Left ventricle myocardium superior (tissue), 1 donor: ENCODE results near the gene GPR31. TPM values are rescaled to one million over a fixed set of nuclear protein-coding genes. Genes with fewer than 3 reads are reported as not detected.

Experiments
- ATAC-seq: fragments of 200-7000 bp; cut with Tn5 transposase; one replicate; pipeline ENCODE4 v1.9.1; 2020; ENCODE audit warnings: mild to moderate bottlenecking, moderate library complexity
- DNase-seq: peaks from one replicate; pipeline ENCODE4 v3.0.0-alpha.2; 2020
- intact Hi-C: fragments of 100-400 bp; cut with micrococcal nuclease; formaldehyde crosslinking; loops from one replicate; pipeline ENCODE4 v1.11.0; 2022
- total RNA-seq: library from RNA; stranded (reverse); fragmentation: NEBNext Ultra II Directional; extraction: Animal tissue kit (Norgen Biotek cat#: 25700); gene quantifications from one replicate; pipeline ENCODE4 v1.2.1, GENCODE V29; 2021
- donor health status: DM: no; HTN: yes; CAD: no; lungs with severe emphysema.

Gene GPR31
- total RNA-seq, 1 donor from 2014 or later, result not detected

DNA sequence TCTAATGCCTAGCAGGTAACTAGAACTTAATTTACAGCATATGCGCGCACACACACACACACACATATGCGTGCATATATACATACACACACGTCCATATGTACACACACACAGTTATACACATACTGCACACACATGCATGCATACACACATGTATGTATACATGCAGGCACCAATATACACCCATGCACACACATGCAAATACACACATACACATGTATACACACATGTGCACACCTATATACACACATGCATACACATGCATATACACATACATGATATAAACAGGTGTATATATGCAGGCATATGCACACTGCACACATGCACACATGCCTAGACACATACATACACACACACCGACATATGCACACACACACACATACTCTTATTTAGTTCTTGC lies 33.0 kb downstream of the GPR31 start:
- ATAC-seq (no peak), DNase-seq (no peak)
- intact Hi-C loops, result no loop called here

- intact Hi-C loops, result no loop called here
- DNase-seq, result no peak
- no peak for ATAC-seq
These were observed 34.7 kb downstream of the GPR31 start, which contains the start of gene CCR6 for GRCh38 chr6:167122827-167123657. CCR6 (plus strand) TSS chr6:167123096; CDS start chr6:167136135, 13,039 bp downstream.

DNA sequence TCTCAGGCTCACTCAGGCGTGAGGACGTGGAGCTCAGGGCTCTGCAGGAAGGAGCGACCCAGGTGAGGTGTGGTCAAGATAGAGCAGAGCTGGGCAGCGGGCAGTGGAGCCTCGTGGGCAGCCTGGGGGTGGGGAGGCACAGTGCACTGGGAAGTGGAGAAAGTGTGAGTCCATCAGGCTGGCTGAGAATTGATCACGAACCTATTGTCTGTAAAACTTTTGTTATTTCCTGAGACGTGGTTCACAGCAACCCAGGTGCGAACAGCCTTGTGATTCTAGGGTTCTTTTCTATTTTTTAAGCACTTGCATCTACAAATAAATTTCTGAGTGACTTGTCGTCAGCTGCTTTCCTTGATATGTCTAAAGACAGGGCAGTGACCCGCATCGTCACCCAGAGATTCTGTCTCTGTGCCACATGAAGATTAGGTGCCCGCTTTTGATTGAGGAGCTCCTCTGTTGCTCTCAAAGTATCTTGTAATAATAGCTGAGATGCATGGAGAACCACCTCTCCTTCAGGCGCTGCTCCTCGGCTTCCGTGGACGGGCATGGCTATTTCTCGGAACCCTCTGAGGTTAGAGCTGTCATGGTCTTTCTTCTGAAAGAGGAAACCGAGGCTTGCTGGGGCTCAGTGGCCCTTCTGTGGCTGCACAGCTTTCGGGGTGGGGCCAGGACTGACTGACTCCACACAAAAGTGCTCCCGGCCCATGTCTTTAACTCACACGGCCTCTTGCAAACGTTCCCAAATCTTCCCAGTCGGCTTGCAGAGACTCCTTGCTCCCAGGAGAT lies 35.5 kb downstream of the GPR31 start:
- intact Hi-C loops, result no loop called here
- DNase-seq, result no peak
- no peak for ATAC-seq

DNA sequence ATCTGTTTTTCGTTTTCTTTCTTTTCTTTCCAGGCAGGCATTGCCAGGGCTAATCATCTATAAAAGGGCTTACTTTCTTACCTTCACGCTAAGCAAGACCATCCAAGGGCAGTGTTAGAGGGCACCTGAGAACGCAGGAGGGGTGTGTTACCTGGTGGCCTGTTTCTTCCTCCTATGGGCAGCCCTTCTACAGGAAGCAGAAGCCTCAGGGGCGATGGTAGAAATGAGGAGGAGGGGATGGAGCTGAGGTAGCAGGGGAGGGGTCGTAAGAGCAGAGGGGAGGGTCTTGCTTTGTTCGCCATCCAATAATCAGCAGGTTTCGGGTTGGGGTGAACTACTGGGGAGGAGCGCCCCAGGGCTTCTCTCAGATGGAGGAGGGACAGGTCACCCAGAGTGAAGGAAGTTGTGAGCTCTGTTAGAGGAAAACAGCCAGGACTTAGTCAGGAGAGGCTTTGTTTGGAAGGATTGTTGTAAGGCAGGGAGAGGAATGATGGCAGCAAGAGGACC lies 36.4 kb downstream of the GPR31 start:
- DNase-seq (no peak), ATAC-seq (no peak)
- intact Hi-C loops, result no loop called here

- no peak for DNase-seq
- intact Hi-C loops, result no loop called here
- no peak for ATAC-seq
These were observed 37.2 kb downstream of the GPR31 start for GRCh38 chr6:167120583-167120903.

DNA sequence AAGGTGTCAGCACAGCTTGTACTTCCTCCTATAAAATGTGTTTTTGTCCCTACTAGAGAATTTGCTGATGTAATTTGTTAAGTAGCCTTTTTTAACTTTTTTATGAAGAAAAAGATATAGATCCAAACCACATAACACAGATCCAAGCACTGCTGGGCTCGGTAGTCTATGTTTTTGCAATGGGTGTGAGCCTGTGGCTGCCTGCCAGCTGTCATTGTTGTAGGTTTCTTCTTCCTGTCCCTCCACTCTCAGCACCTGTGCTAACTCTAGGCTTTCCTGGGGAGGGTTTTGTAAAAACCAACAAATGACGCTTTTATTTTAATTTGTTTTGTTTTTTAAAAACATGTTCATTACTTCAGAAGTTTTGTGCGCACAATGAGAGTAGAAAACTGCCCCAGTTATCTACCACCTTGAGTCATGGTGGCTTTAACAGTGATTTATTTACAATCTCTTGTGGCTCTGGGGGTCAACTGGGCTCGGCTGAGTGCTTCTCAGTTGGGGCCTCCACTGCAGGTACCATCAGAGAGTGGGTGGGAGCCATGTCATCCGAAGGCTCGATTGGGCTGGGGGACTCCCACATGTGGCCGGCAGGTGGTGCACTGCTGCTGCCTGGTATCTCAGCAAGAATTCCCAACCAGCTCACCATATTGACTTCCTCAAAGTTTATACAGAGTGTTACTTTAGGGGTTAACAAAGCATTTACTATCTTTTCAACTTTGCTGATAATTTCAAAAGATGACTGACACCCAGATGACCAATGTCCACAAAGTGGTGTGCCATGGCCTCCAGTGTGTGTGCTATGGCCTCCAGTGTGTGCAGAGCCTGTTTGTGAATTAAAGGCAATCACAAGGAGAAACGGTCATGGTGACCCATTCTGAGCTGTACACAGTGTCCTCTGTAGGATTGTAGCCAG lies 37.9 kb downstream of the GPR31 start:
- ATAC-seq (no peak), DNase-seq (no peak)
- intact Hi-C loops, result no loop called here

DNA sequence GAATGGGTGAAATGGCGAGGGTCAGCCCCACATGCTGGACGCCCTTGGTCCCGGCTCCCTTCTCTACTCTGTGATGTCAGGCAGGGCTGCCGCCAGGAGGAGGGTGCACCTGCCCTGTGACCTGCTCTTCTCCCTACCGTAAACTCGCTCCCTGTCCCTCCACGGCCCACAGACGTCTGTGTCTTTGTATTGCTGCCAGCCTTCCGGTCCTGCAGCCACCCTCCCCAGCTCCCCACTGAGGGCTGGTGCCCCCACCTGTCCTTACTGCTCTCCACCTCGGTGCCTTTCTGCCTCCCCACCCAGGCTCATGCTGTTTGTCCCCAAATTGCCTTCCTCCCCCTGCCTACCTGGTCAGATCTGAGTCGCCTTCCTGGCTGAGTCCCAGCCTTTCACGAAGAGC lies 38.9 kb downstream of the GPR31 start:
- intact Hi-C loops, result no loop called here
- DNase-seq (no peak), ATAC-seq (no peak)

- no peak for DNase-seq
- ATAC-seq, result no peak
- intact Hi-C loops, result no loop called here
These were observed 39.8 kb downstream of the GPR31 start for GRCh38 chr6:167118006-167118405.

- DNase-seq (no peak), ATAC-seq (no peak)
- intact Hi-C loops, result no loop called here
These were observed 40.9 kb downstream of the GPR31 start for GRCh38 chr6:167116838-167117228.

DNA sequence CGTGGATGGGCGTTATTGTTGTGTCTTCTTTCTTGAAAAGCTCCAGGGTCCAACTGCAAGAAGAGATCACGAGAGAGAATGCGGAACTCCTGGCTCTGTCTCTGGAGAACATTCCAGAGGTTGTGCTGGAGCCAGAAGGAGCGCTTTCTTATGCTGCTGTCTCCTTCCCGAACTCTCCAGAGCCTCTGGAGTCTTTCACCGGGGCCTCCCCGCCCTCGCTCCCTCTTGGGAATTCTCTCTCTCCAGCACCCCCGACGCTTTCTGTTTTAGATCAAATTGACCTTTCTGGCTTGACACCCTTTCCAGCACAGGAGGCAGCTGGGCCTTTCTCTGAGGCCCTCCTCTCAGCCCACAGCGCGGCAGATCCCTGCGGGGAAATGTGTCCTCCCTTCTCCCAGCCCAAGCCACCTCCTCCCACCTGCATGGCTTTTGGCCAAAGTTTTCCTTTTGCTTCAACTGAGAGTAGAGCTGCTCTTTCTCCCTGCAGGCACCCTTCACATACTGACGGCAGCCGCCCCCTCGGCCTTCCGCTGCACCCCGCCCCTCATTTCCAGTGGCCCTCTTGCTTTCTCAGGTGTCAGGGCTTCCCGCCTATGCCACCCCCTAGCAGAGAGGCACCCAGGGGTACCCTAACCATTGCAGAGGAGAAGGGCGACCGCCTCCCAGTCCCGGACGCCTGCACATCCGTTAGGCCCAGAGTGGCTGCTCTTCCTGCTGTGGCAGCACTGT lies 41.5 kb downstream of the GPR31 start:
- DNase-seq (no peak), ATAC-seq (no peak)
- intact Hi-C loops, result no loop called here

DNA sequence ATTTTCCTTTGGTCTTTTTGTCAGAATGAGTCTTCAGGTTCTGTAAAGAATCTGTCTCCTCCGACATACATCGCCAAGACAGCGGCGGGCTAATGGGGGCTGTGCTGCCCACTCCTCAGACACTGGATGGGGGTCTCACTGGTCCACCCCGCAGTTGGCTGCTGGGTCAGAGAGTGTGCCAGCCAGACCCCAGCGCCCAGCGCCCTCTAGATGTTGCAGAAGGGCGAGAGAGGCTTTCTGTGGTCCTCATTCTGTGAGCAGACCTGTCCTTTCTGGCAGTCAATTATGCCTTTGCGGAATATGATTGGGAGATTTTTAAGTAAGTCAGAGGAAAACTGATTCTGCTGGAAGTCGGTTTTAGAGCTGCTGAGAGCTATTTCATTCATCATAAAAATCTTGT lies 42.7 kb downstream of the GPR31 start:
- DNase-seq (no peak), ATAC-seq (no peak)
- intact Hi-C loops, result no loop called here

- intact Hi-C loops, result no loop called here
- no peak for DNase-seq
- no peak for ATAC-seq
These were observed 43.6 kb downstream of the GPR31 start for GRCh38 chr6:167113935-167114910.

GRCh38 chr6:167113047-167113754 lies 44.6 kb downstream of the GPR31 start:
- intact Hi-C loops, result no loop called here
- ATAC-seq (no peak), DNase-seq (no peak)

DNA sequence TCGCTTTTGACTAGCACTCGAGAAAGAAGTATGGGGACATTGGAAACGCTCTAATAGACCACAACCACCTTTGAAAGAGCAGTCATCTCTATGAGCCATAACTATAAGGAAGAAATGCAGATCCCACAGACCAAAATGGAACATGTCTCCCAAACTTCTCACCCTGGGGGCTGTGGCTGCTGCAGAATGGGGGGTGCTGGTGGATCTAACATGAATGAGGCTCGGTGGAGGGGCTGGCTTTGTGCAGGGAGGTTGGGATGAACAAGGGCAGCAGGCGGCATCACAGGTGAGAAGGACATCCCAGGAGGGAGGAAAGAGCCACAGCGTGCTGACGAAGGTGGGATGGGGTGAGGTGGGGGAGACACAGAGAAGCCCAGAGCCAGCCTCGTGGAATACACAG lies 45.4 kb downstream of the GPR31 start:
- ATAC-seq, result no peak
- DNase-seq, result no peak
- intact Hi-C loops, result no loop called here

DNA sequence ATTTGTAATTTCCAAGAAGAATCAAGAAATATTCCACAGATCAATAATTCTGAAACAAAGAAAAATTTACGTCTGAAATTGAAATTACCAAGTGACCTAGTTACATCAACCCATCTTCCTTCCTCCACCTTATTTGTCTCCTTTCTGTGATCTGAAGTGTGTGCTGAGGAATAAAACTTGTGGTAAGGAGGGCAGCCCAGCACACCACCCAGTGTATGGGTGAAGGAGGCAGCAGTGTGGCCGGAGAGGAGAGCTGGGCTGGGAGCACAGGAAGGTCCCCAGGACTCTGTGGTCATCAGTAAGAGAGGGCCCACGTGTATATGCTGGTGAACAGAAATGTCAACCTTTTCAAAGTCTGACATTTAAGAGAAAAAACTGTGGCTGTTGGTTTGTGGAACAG lies 46.2 kb downstream of the GPR31 start:
- no peak for DNase-seq
- ATAC-seq, result no peak
- intact Hi-C loops, result no loop called here

DNA sequence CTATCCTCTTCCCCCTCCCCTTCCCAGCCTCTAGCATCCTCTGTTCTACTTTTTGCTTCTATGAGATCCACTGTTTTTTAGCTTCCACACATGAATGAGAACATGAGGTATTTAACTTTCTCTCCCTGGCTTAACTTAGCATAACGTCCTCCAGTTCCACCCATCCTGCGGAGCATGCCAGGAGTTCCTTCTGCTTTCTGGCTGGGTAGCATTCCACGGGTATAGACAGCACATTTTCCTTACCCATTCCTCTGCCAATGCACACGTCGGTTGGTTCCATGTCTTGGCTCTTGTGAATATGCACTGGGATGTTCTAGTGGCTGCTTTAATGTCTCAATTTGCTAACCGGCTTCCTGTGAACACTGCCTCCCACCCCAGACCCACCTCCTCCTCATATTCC lies 48.1 kb downstream of the GPR31 start:
- DNase-seq (no peak), ATAC-seq (no peak)
- intact Hi-C loops, result no loop called here

DNA sequence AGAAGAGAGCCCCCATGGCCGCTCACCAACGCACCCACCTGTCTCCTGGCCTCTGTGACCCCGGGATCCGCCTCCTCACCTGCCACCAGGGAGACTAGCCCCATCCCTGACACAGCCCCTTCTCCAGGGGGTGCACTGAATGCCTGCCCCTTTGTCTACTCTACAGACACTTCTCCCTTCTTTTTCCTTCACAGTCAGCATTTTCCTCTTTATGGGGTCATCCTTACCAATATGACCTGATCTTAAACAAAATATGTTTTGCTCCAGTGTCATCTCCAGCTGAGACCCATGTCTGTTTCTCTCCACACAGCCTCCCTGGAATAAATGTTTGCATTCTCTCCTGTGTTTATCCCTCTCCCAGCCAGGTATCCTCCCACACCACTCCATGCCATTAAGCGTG lies 49.5 kb downstream of the GPR31 start:
- DNase-seq (no peak), ATAC-seq (no peak)
- intact Hi-C loops, result no loop called here
